H1 (cell line): Measurements from ENCODE around the gene MYH7B. TPM values are rescaled to one million over a fixed set of nuclear protein-coding genes. Genes with fewer than 3 reads are reported as not detected.

Experiments
- CTCF ChIA-PET: fragments of 300-600 bp; sonication (Branson Sonifier 250); formaldehyde crosslinking; loops from one replicate; lab custom pipeline; 2021; ENCODE audit not compliant: partially characterized antibody; lab: Charles Lee
- POLR2A ChIA-PET: fragments of 300-600 bp; sonication (Branson Sonifier 250); formaldehyde crosslinking; loops from one replicate; lab custom pipeline; 2021; ENCODE audit warnings: inconsistent platforms; ENCODE audit not compliant: partially characterized antibody; lab: Charles Lee
- DNase-seq, 2 experiments: peaks; one replicate each; pipeline versions ENCODE4 v3.0.0 to v3.0.0-alpha.2; 2010 to 2022; ENCODE audit warnings: low spot score in 2 of 2, low read depth in 1 of 2, mixed read lengths in 1 of 2
- FAIRE-seq: peaks from 2 replicates; lab custom pipeline; 2011; peaks lifted over from hg19 to GRCh38; lab: Jason Lieb, UNC
- H2AFZ ChIP-seq: 2 replicates; pipeline ENCODE4 v1.8.1; 2012; ENCODE audit warnings: low read length, inconsistent platforms
- H2AK5ac ChIP-seq: 2 replicates; pipeline ENCODE4 v1.6.1; 2013; ENCODE audit warnings: low read depth, low read length
- H2BK120ac ChIP-seq: replicated peaks from 2 replicates; pipeline ENCODE3; 2013; ENCODE audit warnings: low read depth, low read length, inconsistent platforms
- H2BK12ac ChIP-seq: 2 replicates; pipeline ENCODE4 v1.6.1; 2013; ENCODE audit warnings: low read depth, low read length
- H2BK15ac ChIP-seq: 2 replicates; pipeline ENCODE4 v1.6.1; 2013; ENCODE audit warnings: low read length
- H2BK20ac ChIP-seq: 2 replicates; pipeline ENCODE4 v1.6.1; 2013; ENCODE audit warnings: low read length
- H2BK5ac ChIP-seq: 2 replicates; pipeline ENCODE4 v1.6.1; 2013; ENCODE audit warnings: low read depth, low read length
- H3K14ac ChIP-seq: 2 replicates; pipeline ENCODE4 v1.6.1; 2013; ENCODE audit warnings: inconsistent platforms; ENCODE audit not compliant: insufficient read length
- H3K18ac ChIP-seq: 2 replicates; pipeline ENCODE4 v1.6.1; 2013; ENCODE audit warnings: low read length; ENCODE audit errors: extremely low read depth
- H3K23ac ChIP-seq: 2 replicates; pipeline ENCODE4 v1.6.1; 2013; ENCODE audit warnings: inconsistent platforms; ENCODE audit not compliant: insufficient read length
- H3K23me2 ChIP-seq: 2 replicates; pipeline ENCODE4 v1.6.1; 2013; ENCODE audit warnings: low read depth, low read length
- H3K27ac ChIP-seq: 2 replicates; pipeline ENCODE4 v1.6.1; 2011; ENCODE audit warnings: low read depth, low read length, inconsistent platforms
- H3K27me3 ChIP-seq, 4 experiments: replicated peaks in 1 of 4; 1 replicate in 1 of 4; 2 replicates in 3 of 4; pipeline versions ENCODE4 v1.6.1 to v1.8.1; 2011 to 2013; ENCODE audit warnings: low read length in 3 of 4, mild to moderate bottlenecking in 3 of 4, inconsistent platforms in 2 of 4, mixed read lengths in 2 of 4, moderate library complexity in 1 of 4; ENCODE audit not compliant: control insufficient read depth in 3 of 4, insufficient read depth in 3 of 4; ENCODE audit errors: extremely low read depth in 1 of 4
- H3K36me3 ChIP-seq, 4 experiments: 2 replicates each; pipeline versions ENCODE4 v1.6.1 to v1.8.1; 2011 to 2013; ENCODE audit warnings: mild to moderate bottlenecking in 4 of 4, low read length in 3 of 4, moderate library complexity in 2 of 4, control low read depth in 1 of 4, inconsistent platforms in 1 of 4; ENCODE audit not compliant: insufficient read depth in 4 of 4, control insufficient read depth in 2 of 4
- H3K4ac ChIP-seq: replicated peaks from 2 replicates; pipeline ENCODE3; 2013; ENCODE audit warnings: low read length, low read depth, mixed read lengths, inconsistent platforms; ENCODE audit not compliant: insufficient read length
- H3K4me1 ChIP-seq, 4 experiments: replicated peaks in 1 of 4; 1 replicate in 1 of 4; 2 replicates in 3 of 4; pipeline versions ENCODE4 v1.6.1 to v1.8.1; 2011 to 2013; ENCODE audit warnings: low read length in 3 of 4, inconsistent platforms in 2 of 4, mixed read lengths in 1 of 4; ENCODE audit not compliant: insufficient read depth in 4 of 4, control insufficient read depth in 3 of 4
- H3K4me2 ChIP-seq, 2 experiments: 2 replicates each; pipeline versions ENCODE4 v1.6.1 to v1.8.1; 2011 to 2013; ENCODE audit warnings: low read depth in 2 of 2, low read length in 2 of 2, control low read depth in 1 of 2, inconsistent platforms in 1 of 2, mild to moderate bottlenecking in 1 of 2; ENCODE audit not compliant: insufficient read depth in 1 of 2
- H3K4me3 ChIP-seq, 4 experiments: fragments of 200-600, 300-600 bp in 1 of 4; sonication (generic), shearing (Covaris generic), sonication (Bioruptor Twin) in 1 of 4; 2 replicates each; pipeline versions ENCODE4 v1.5.1 to v1.8.1; 2011 to 2016; ENCODE audit warnings: low read length in 4 of 4, low read depth in 3 of 4, control low read depth in 2 of 4, inconsistent platforms in 2 of 4, mild to moderate bottlenecking in 2 of 4, mixed read lengths in 1 of 4, moderate library complexity in 1 of 4; ENCODE audit not compliant: insufficient read depth in 2 of 4; ENCODE audit errors: extremely low read depth in 1 of 4
- H3K56ac ChIP-seq: replicated peaks from 2 replicates; pipeline ENCODE3; 2013; ENCODE audit warnings: low read depth, mild to moderate bottlenecking, mixed read lengths, low read length, inconsistent platforms; ENCODE audit not compliant: insufficient read length
- H3K79me1 ChIP-seq: 2 replicates; pipeline ENCODE4 v1.6.1; 2013; ENCODE audit warnings: low read depth, low read length, control low read depth
- H3K79me2 ChIP-seq, 2 experiments: 2 replicates each; pipeline versions ENCODE4 v1.6.1 to v1.8.1; 2012 to 2013; ENCODE audit warnings: low read length in 2 of 2, mild to moderate bottlenecking in 2 of 2, inconsistent platforms in 1 of 2; ENCODE audit not compliant: insufficient read depth in 2 of 2, control insufficient read depth in 1 of 2
- H3K9ac ChIP-seq, 4 experiments: replicated peaks in 1 of 4; 1 replicate in 1 of 4; 2 replicates in 3 of 4; pipeline versions ENCODE4 v1.6.1 to v1.8.1; 2011 to 2013; ENCODE audit warnings: low read depth in 3 of 4, low read length in 3 of 4, control low read depth in 2 of 4, mild to moderate bottlenecking in 2 of 4, moderate library complexity in 2 of 4, inconsistent platforms in 1 of 4; ENCODE audit errors: extremely low read depth in 1 of 4
- H3K9me3 ChIP-seq, 2 experiments: 2 replicates each; pipeline versions ENCODE4 v1.6.1 to v1.8.1; 2012 to 2013; ENCODE audit warnings: mild to moderate bottlenecking in 2 of 2, moderate library complexity in 2 of 2, control low read depth in 1 of 2, inconsistent platforms in 1 of 2, low read depth in 1 of 2, low read length in 1 of 2, mixed read lengths in 1 of 2; ENCODE audit not compliant: insufficient read depth in 2 of 2
- H4K20me1 ChIP-seq, 2 experiments: replicated peaks in 1 of 2; 2 replicates each; pipeline versions ENCODE3 to v1.8.1; 2011 to 2013; ENCODE audit warnings: inconsistent platforms in 2 of 2, low read length in 2 of 2, mild to moderate bottlenecking in 1 of 2; ENCODE audit not compliant: insufficient read depth in 2 of 2, control insufficient read depth in 1 of 2
- H4K5ac ChIP-seq: 2 replicates; pipeline ENCODE4 v1.6.1; 2013; ENCODE audit warnings: low read length, low read depth, mixed read lengths, inconsistent platforms; ENCODE audit not compliant: insufficient read length
- H4K8ac ChIP-seq: 2 replicates; pipeline ENCODE4 v1.8.0; 2013; ENCODE audit warnings: mild to moderate bottlenecking, moderate library complexity, low read length, inconsistent platforms; ENCODE audit not compliant: insufficient read depth; ENCODE audit errors: extremely low read depth
- H4K91ac ChIP-seq: replicated peaks from 2 replicates; pipeline ENCODE3; 2013; ENCODE audit warnings: low read length, mixed read lengths, inconsistent platforms; ENCODE audit not compliant: insufficient read length
- ATF3 ChIP-seq: IDR thresholded peaks from 2 replicates; pipeline ENCODE4 v1.6.1; 2011; ENCODE audit warnings: low read depth, mild to moderate bottlenecking, low read length; ENCODE audit not compliant: insufficient read depth
- EGR1 ChIP-seq: IDR thresholded peaks from 2 replicates; pipeline ENCODE4 v1.6.1; 2011; ENCODE audit warnings: low read depth, low read length, borderline replicate concordance
- EP300 ChIP-seq, 2 experiments: IDR thresholded peaks; 1 replicate in 1 of 2; 2 replicates in 1 of 2; pipeline ENCODE4 v1.6.1; 2011 to 2012; ENCODE audit warnings: low read depth in 2 of 2, low read length in 2 of 2, mild to moderate bottlenecking in 2 of 2, borderline replicate concordance in 1 of 2, inconsistent platforms in 1 of 2, moderate library complexity in 1 of 2
- FOSL1 ChIP-seq: IDR thresholded peaks from 2 replicates; pipeline ENCODE4 v1.6.1; 2011; ENCODE audit warnings: mild to moderate bottlenecking, low read depth, low read length, moderate library complexity; ENCODE audit not compliant: insufficient read depth
- GABPA ChIP-seq: IDR thresholded peaks from 2 replicates; pipeline ENCODE4 v1.6.1; 2011; ENCODE audit warnings: mild to moderate bottlenecking, low read length, moderate library complexity, borderline replicate concordance; ENCODE audit not compliant: insufficient read depth
- KDM1A ChIP-seq: fragments of 200-600, 300-600 bp; sonication (generic); IDR thresholded peaks from 2 replicates; pipeline ENCODE4 v1.7.1; 2016; ENCODE audit warnings: mild to moderate bottlenecking, low read length, borderline replicate concordance
- KDM5A ChIP-seq: fragments of 200-600 bp; IDR thresholded peaks from 2 replicates; pipeline ENCODE4 v1.7.1; 2012; ENCODE audit warnings: mild to moderate bottlenecking, low read length, inconsistent platforms, mixed read lengths
- NANOG ChIP-seq: IDR thresholded peaks from 2 replicates; pipeline ENCODE4 v1.6.1; 2011; ENCODE audit warnings: low read length, low read depth, mild to moderate bottlenecking, inconsistent platforms; ENCODE audit not compliant: insufficient read depth, poor library complexity, severe bottlenecking
- POLR2A ChIP-seq, 2 experiments: IDR thresholded peaks; 1 replicate in 1 of 2; 2 replicates in 1 of 2; pipeline ENCODE4 v1.6.1; 2011; ENCODE audit warnings: low read depth in 2 of 2, low read length in 2 of 2, mild to moderate bottlenecking in 2 of 2; ENCODE audit errors: control extremely low read depth in 1 of 2
- RBBP5 ChIP-seq: IDR thresholded peaks from 2 replicates; pipeline ENCODE4 v1.7.1; 2012; ENCODE audit warnings: low read depth, mild to moderate bottlenecking, inconsistent platforms, low read length, moderate library complexity, borderline replicate concordance
- RXRA ChIP-seq: IDR thresholded peaks from 2 replicates; pipeline ENCODE4 v1.6.1; 2011; ENCODE audit warnings: low read depth, mild to moderate bottlenecking, low read length, moderate library complexity; ENCODE audit not compliant: insufficient read depth
- SIRT6 ChIP-seq: IDR thresholded peaks from one replicate; pipeline ENCODE4 v1.7.1; 2012; ENCODE audit warnings: low read length, inconsistent platforms
- YY1 ChIP-seq: IDR thresholded peaks from 2 replicates; pipeline ENCODE4 v1.6.1; 2011; ENCODE audit warnings: low read depth, mild to moderate bottlenecking, low read length
- WGBS, 2 experiments: shearing (Covaris generic) in 1 of 2; methylation state at CpG; one replicate each; pipeline versions ENCODE4 v1.1.6 to v1.1.7; 2013 to 2015; ENCODE audit warnings: low lambda C conversion rate in 2 of 2, mixed read lengths in 2 of 2, inconsistent platforms in 1 of 2, low coverage in 1 of 2, missing lambda C conversion rate in 1 of 2; ENCODE audit not compliant: insufficient replicate concordance in 2 of 2, insufficient coverage in 1 of 2, insufficient read length in 1 of 2; ENCODE audit errors: extremely low coverage in 1 of 2, missing lambda C conversion rate in 1 of 2; 5-methylcytosine and 5-hydroxymethylcytosine counted together
- polyA plus RNA-seq, 7 experiments: library from polyadenylated mRNA; depleted of rRNA in 3 of 7; stranded (reverse) in 5 of 7; unstranded in 2 of 7; fragments of >200 nt in 5 of 7; fragments of 200-250 nt in 2 of 7; gene quantifications; 1 replicate in 5 of 7; 2 replicates in 1 of 7; 4 replicates in 1 of 7; pipeline versions ENCODE4 v1.2.1 to v1.2.3, GENCODE V29; 2011 to 2013; ENCODE audit warnings: missing spikeins in 2 of 7, mixed read lengths in 2 of 7
- total RNA-seq: library from RNA; stranded (reverse); fragmentation: NEBNext Ultra II Directional; extraction: Animal tissue kit (Norgen Biotek cat#: 25700); gene quantifications from 2 replicates; pipeline ENCODE4 v1.2.1, GENCODE V29; 2021

MYH7B gene
- total and polyA plus RNA-seq, 2 of the 8 experiments (the other 6 are each of a cell fraction or from before 2014, with no cell fraction given) = 0.15 to 0.30 TPM

- no peak for DNase-seq
- 97% methylated on average over 2 of the region's 2 CpGs; no CpG with 5 or more reads in 1 of the 2 experiments for WGBS, 2 experiments
- POLR2A ChIA-PET = interaction anchor here (1.1 to 1.4 kb wide), 4 partner anchors 8 to 19 kb away, joined by 3 to 4 read pairs (median 3); no protein-coding TSS in a partner anchor
These were observed 42.1 kb downstream of the MYH7B start for GRCh38 chr20:34997774-34998173.

More at GRCh38 chr20:34997774-34998173, 42.1 kb downstream of the MYH7B start:
- no peak for FAIRE-seq
- no peak overlapping the region for H2AFZ ChIP-seq
- no peak overlapping the region; the same call in 1 of the 2 replicates for H4K8ac ChIP-seq
- H3K14ac ChIP-seq = no peak overlapping the region
- no peak overlapping the region for H2AK5ac ChIP-seq
- H2BK15ac ChIP-seq = 0 out of 2 replicates have a peak overlapping the region, but pooled peaks have one; percentile 16
- H3K4me1 ChIP-seq = peaks cover 0 to 2% (median 0%) of the 10 kb centered on the region in 4 experiments; a peak in 2 of 7 replicates
- no peak overlapping the region for H3K4ac ChIP-seq
- no peak overlapping the region for H3K27ac ChIP-seq
- TF ChIP-seq EP300 (IDR thresholded peaks at IDR 0.05; ENCODE audit: borderline replicate concordance in 1 of 2, low read depth in 2 of 2, low read length in 2 of 2) = no peak
- no peak for TF ChIP-seq RXRA
- no peak for TF ChIP-seq RBBP5
- TF ChIP-seq EGR1 = no peak
- no peak for TF ChIP-seq FOSL1
- TF ChIP-seq YY1 = no peak
- no peak for TF ChIP-seq KDM1A
- TF ChIP-seq GABPA = no peak
- TF ChIP-seq NANOG = no peak
- no peak for TF ChIP-seq SIRT6
- TF ChIP-seq POLR2A (IDR thresholded peaks at IDR 0.05; ENCODE audit: control extremely low read depth in 1 of 2, low read depth in 2 of 2, low read length in 2 of 2) = no peak
- no peak for TF ChIP-seq ATF3
- TF ChIP-seq KDM5A = no peak
- H3K36me3 ChIP-seq = peaks cover 4 to 20% (median 13%) of the 10 kb centered on the region in 4 experiments; a peak in 5 of 8 replicates
- H2BK12ac ChIP-seq = no peak overlapping the region
- no peak overlapping the region for H3K9ac ChIP-seq
- H4K91ac ChIP-seq = no peak overlapping the region
- no peak overlapping the region for H4K5ac ChIP-seq
- peaks cover 3 to 9% of the 10 kb centered on the region in 2 experiments for H4K20me1 ChIP-seq
- CTCF ChIA-PET = interaction anchor here (0.7 to 4.7 kb wide), 15 partner anchors 13 to 271 kb away, joined by 3 to 64 read pairs (median 4); partner anchors contain the start of genes ACSS2 and GGT7
- 0 out of 2 replicates have a peak overlapping the region, but pooled peaks have one; percentile 61 for H2BK20ac ChIP-seq
- H3K4me3 ChIP-seq = no peak overlapping the region
- H3K4me2 ChIP-seq = no peak overlapping the region
- 0 out of 2 replicates have a peak overlapping the region, but pooled peaks have one; percentile 35 for H2BK5ac ChIP-seq
- H2BK120ac ChIP-seq = no peak overlapping the region
- no peak overlapping the region for H3K23ac ChIP-seq
- no peak overlapping the region for H3K18ac ChIP-seq
- H3K79me1 ChIP-seq = no peaks in the 10 kb centered on the region
- H3K9me3 ChIP-seq = no peaks in the 10 kb centered on the region
- H3K23me2 ChIP-seq = no peaks in the 10 kb centered on the region; the same call in 1 of the 2 replicates
- no peaks in the 10 kb centered on the region for H3K27me3 ChIP-seq
- no peak overlapping the region for H3K56ac ChIP-seq
- no peaks in the 10 kb centered on the region for H3K79me2 ChIP-seq
